NCI-H2107 (cell line): Measurements from ENCODE around the gene PVALB.

Source experiments
- DNase-seq: peaks from one replicate; lab custom pipeline; 2025; lab: John Stamatoyannopoulos, UW

PVALB gene

GRCh38 chr22:36772451-36772850, 44.4 kb downstream of the PVALB start:
- DNase-seq: no peak

DNA sequence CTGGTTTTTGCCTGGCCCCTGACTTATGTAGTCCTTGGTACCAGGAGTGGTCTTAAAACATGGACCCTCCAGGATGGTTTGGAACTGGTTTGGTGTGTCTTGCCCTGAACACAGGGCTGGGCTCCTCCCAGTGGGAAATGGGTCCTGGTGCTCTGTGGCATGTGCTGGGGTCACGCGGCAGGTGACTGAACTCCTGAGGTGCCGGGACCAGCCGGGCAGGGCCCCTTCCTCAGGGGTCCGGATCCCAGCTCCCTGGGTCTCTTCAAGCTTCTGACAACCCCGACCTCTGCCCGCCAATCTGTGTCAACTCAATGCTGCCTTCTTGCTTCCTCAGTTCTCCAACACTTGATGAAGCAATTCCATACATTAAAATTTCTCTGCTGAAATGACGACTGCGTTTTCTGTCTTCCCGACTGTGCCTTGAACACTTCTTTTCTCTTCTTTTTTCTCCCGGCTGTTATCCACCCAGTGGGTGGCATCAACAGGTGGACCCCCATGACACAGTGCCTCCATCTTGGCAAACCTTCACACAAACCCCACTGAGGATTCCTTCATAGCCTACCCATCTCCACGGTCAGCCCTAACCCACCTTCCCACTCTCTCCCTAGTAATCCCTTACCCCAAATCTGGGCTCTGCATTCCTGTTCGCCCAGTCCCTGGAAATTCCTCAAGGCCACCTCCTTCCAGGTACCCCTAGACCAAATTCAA, 45.3 kb downstream of the PVALB start:
- DNase-seq: no peak

GRCh38 chr22:36770513-36771231, 46.2 kb downstream of the PVALB start:
- no peak for DNase-seq

DNA sequence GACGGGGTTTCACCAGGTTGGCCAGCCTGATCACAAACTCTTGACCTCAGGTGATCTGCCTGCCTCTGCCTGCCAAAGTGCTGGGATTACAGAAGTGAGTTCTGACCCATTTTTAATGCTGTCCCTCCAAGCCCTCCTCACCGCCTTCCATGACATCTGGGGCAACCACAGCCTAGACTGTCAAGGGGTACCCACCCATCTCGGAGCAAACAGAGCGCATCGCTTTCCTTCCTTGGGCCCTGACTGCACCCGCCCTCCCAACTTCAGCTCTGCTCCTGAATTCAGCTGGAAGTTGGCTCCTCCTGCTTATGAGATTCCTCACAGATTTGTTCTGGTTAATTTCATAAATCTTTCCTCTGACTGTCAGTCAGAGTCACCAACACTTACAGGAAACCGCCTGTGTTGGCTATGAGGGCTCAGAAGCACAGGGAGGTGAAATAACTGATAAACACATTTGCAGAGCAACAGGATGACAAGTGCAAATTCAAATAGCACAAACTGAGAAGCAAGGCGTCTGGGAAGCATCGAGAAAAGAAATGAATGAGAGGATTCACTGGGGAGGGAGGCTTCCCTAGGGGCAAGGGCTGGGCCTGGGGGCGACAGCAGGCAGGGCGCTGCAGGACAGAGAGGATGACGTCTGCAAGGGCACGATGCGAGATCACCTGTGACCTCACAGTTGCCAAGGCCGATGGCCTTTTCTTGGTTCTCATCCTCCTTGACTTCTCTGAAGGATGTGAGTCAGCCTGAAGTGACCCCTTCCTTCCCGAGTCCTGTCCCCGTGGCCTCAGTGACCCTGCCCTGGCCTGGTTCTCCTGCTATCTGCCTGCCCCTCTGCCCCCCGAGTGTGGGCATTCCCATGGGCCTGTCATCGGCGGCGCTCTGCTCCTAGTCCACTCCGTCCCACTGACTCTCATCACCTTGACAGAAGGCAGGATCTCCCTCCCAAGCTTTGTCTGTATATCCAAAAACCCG, 47.0 kb downstream of the PVALB start:
- DNase-seq: no peak

DNA sequence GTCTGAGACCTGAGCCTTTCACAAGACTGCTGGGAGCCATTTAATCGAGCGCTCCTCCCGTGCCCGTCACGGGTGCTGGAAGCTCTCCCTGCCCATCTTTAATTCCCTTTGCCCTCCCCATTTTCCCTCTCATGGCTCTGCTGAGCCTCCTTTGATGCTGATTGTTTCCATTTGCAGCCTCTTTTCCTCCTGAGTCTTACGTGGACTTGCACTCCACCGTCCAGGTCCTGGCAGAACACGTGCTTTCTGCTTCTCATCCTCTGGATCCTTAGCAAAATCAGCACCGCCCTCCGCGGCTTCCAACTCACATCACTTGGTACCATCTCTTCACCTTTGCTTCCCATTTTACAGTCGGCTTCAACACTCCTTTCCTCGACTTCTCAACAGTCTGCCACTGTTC, 48.2 kb downstream of the PVALB start:
- DNase-seq: no peak

DNA sequence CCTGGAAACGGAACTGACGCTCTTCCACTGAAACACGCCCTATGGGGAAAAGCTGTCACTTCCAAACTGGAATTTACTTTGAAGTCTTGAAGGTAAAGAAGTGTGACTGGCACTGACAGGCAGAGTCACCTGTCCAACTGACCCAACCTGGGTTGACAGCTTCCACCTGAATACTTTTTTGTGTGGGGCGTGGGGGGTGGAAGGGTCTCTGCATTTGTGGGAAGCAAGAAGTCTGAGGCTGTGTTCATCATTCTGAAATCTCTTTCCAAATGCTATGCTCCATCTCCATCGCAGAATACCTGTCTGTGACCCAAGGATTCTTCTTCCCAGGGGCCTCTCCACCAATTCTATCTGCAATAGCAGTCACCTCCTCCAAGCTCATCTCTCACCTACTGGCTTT, 48.7 kb downstream of the PVALB start:
- no peak for DNase-seq

DNA sequence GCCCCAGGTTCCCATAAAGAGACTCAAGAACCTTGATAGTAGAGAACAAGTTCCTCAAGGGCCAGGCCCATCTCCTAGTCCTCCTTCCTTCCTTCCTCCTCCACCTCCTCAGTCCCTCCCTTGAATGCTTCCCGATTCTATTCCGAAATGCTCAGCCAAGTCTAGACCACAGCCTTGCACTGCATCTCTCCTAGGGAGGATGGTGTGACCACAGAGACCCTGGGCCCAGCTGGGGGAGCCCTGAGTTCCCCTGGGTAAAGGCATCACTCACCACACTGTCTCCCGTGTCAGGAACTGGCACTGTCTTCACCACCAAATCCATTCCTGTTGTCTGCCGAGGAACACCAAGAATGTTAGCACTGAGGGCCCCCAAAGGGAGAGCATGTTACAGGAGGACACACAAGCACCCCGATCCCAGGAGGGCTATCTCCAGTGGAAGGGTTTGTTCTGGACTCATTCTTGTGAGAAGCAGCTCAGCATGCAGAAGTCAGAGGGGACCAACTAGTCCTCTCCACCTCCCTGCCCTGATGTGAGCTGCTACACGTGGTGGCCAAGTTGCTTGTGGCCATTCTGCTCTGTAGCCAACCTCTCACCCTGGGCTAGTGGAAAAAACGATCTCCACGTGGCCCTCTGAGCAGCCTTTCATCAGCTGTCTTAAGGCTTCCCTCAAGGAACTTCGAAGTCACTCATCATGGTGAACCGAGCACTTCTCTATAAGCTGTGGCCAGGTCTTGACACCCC, 49.6 kb downstream of the PVALB start:
- DNase-seq: no peak

- DNase-seq: no peak
Observed at GRCh38 chr22:36765943-36766450, 50.8 kb downstream of the PVALB start.

DNA sequence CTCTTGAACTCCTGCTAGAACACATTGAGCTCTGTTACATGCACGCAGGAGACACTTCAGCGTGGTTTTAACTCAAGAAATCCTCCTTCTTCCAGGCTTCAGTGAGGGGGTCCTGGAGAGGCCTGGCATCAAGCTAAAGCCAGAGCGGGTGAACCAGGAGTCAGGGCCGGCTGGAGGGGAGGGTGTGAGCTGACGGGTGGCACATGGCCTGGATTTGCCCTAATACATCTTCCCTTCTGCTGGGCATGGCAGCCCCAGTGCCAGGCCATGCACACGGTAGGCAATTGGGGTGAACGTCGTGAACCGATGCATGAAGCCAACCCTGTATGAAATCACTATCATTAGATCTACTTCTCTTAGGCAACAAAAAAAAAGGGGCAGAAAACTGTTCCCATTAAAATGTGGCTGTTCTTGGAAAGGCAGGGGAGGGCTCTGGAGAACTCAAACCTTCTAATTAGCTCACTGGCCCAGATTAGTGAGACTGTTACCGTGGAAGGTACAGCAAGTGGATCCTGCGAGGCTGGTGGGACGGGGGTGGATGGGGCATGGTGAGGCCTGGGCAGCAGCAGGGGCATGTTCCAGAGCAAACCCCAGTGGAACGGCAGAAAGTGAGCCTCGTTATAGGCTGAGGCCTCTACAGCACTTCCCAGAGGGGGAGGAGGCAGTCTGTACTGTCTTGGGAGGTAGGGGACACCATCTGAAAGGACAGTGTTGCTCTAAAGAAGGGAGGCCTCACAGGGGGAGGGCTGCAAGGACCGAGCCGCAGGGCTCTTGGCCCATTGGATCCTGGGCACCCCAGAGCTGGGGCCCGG, 51.5 kb downstream of the PVALB start:
- DNase-seq: no peak

GRCh38 chr22:36764641-36765040, 52.2 kb downstream of the PVALB start:
- DNase-seq: no peak

GRCh38 chr22:36764060-36764459, 52.8 kb downstream of the PVALB start:
- no peak for DNase-seq

- DNase-seq: no peak
Observed at GRCh38 chr22:36763576-36763975, 53.3 kb downstream of the PVALB start.

DNA sequence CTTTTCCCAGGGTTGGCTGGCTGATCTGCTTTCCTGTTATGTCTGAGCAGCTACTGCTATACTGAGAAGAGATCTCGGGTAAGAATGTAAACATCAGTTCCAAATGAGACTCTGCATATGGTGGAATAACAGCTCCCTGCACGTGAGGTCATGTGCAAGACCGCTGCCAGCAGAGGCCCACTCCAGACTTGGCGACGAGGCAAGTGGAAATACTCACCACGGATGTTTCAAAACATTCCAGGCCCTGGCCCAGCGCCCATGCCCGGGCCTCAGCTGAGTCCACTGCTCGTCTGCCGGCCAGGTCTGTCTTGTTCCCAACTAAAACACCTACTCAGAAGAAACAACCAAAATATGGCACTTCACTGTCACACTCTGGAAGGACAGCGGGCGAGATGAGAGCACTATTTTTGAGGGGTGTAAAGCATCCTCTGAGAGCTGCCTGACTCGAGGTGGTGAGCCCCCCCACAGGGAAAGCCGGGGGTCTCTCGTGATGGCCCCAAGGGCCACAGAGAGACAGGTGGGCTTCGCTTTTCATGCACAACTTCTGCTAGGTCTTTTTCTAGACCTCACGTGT, 54.1 kb downstream of the PVALB start:
- no peak for DNase-seq

- no peak for DNase-seq
Observed at GRCh38 chr22:36761553-36762240, 55.1 kb downstream of the PVALB start.

DNA sequence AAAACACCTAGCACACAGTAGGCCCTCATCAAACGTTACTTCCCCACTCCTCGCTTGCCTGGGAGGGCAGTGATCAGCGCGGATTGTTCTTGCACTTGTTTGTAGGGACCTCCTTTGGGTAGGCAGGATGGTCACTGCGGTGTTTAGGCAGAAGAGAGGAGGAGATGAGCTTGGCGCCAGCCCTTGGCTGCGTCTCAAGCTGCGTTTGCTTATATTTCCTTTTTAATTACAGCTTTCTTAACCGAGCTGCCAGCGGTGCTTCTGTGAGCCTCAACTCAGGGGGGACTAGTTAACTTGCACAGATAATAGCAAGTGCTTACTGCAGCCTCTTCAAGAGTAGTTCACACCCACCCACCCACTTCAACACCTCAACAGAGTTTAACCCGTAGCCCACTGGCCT, 56.0 kb downstream of the PVALB start:
- DNase-seq: no peak

- DNase-seq: no peak
Observed at GRCh38 chr22:36759481-36760159, 57.2 kb downstream of the PVALB start.

DNA sequence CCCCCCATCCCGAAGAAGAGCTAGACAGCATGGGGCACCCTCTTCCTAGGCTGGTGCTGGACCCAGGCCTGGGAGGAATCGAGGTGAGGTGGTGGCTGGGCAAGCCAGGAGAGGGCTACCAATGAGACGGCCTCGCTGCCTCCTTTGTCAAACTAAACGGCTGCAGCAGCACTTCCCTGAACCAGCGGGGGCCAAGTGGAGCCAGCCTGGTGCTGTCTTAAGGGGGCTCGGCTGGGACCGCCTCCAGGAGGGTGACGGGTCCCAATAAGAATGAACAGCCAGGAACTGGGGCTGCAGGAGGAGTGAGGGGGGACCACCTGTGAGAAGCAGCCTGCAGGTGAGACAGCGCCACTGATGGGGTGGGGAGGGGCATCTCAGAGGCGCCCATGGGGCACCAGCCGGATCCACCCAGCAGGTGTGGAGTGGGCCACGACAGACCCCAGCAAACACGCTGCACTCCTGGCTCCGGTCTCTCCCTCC, 58.0 kb downstream of the PVALB start:
- no peak for DNase-seq

- peak; percentile 14 for DNase-seq
Observed at GRCh38 chr22:36757668-36758211, 59.1 kb downstream of the PVALB start.
